D721Med (cell line): ENCODE measurements around the gene USP34.
"Not testable (repeated sequence)": the region's sequence is repeated elsewhere in the genome, so short reads cannot be mapped to it uniquely, and the experiment has no call there.

Experiments
- DNase-seq: peaks from one replicate; pipeline ENCODE4 v3.0.0; 2011; ENCODE audit warnings: low spot score; ENCODE audit not compliant: insufficient read length
- FAIRE-seq: peaks from 2 replicates; lab custom pipeline; 2011; peaks lifted over from hg19 to GRCh38; lab: Jason Lieb, UNC
- TF ChIP-seq, protein P1 (sequence below): IDR thresholded peaks from 2 replicates; pipeline ENCODE4 v1.5.1; 2012; ENCODE audit warnings: mild to moderate bottlenecking, control low read depth; ENCODE audit not compliant: insufficient read depth; ENCODE audit errors: missing control alignments

Gene USP34

DNA sequence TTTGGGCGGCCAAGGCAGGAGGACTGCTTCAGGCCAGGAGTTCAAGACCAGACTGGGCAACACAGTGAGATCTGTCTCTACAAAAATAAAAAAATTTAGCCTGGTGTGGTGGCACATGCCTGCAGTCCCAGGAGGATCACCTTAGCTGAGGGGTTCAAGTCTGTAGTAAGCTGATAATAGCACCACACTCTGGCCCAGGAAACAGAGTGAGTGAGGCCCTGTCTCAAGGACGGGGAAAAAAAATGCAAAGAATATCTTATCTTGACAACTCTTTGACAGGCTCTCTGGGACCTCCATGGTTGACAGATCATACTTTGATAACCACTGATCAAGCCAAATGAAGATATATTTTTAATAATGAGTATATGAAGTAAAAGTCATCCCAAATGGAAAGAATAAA lies 22.7 kb downstream of the USP34 start:
- DNase-seq (no peak), FAIRE-seq (no peak)
- TF ChIP-seq, protein P1, sequence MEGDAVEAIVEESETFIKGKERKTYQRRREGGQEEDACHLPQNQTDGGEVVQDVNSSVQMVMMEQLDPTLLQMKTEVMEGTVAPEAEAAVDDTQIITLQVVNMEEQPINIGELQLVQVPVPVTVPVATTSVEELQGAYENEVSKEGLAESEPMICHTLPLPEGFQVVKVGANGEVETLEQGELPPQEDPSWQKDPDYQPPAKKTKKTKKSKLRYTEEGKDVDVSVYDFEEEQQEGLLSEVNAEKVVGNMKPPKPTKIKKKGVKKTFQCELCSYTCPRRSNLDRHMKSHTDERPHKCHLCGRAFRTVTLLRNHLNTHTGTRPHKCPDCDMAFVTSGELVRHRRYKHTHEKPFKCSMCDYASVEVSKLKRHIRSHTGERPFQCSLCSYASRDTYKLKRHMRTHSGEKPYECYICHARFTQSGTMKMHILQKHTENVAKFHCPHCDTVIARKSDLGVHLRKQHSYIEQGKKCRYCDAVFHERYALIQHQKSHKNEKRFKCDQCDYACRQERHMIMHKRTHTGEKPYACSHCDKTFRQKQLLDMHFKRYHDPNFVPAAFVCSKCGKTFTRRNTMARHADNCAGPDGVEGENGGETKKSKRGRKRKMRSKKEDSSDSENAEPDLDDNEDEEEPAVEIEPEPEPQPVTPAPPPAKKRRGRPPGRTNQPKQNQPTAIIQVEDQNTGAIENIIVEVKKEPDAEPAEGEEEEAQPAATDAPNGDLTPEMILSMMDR: no peak

DNA sequence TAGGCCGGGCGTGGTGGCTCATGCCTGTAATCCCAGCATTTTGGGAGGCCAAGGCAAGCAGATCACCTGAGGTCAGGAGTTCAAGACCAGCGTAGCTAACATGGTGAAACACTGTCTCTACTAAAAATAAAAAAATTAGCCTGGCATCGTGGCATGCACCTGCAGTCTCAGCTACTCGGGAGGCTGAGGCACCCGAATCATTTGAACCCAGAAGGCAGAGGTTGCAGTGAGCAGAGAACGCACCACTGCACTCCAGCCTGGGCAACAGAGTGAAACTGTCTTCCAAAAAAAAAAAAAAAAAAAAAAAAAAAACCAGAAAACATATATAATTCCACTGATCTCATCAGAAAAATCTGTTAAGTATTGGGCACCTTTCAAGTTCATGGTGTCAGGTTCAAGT lies 23.9 kb downstream of the USP34 start:
- not testable (repeated sequence) for FAIRE-seq

DNA sequence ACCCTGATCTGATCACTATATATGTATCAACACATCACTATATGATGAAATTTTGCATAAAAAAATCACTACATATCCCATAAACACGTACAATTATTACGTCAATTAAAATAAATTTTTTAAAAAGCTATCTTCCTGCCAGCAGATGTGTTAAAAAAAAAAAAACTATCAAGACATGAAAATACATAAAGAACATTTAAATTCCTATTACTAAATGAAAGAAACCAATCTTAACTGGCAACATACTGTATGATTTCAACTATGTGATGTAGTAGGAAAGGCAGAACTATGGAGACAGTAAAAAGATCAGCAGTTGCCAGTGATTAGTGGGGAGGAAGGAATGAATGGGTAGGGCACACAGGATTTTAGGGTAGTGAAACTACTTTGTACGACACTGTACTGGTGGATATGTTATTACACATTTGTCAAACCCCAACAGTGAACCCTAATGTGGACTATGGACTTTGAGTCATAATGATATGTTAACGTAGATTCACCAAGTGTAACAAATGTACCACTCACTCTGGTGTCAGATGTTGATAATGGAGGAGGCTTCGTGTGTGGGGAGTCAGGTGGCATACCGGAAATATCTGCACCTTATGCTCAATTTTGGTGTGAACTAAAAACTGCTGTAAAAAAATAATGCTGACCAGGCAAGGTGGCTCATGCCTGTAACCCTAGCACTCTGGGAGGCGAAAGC lies 27.4 kb downstream of the USP34 start:
- TF ChIP-seq, protein P1: no peak
- FAIRE-seq: no peak
- no peak for DNase-seq

More for the DNA sequence above, 23.9 kb downstream of the USP34 start:
- DNase-seq: not testable (repeated sequence)

DNA sequence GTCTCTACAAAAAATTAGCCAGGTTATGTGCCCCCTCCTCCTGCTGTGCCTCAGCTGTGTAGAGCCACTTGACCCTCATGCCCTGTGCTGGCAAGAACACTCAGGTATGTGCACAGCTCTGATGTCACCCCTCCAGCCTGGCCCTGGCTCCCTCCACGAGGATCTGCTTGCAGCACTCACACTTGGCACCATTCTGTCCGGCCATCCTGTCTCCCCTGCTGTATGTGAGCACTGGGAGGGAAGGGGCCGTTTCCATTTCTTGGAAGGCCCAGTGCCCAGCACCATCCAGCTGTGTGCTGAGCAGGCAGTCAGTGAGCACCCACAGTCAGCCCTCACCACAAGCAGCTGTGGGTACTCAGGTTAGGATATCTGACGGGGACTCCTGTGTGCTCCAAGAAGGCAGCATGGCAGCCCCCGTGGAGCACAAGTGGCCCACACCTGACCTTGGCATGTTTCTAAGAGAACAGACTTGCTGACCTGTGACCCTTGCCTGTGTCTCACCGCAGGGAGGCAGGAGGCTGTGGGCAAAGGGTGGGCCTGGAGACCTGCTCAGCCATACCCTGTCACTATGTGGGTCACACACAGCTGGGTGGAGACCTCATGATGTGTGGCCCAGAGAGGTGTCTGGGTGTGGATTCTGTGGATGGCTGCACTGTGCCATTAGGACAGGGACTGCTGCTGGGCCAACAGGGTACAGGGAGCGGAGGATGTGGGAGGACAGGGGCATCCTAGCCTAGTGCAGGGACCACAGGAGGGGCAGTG lies 31.5 kb downstream of the USP34 start:
- FAIRE-seq: no peak
- TF ChIP-seq, protein P1: no peak
- no peak for DNase-seq

DNA sequence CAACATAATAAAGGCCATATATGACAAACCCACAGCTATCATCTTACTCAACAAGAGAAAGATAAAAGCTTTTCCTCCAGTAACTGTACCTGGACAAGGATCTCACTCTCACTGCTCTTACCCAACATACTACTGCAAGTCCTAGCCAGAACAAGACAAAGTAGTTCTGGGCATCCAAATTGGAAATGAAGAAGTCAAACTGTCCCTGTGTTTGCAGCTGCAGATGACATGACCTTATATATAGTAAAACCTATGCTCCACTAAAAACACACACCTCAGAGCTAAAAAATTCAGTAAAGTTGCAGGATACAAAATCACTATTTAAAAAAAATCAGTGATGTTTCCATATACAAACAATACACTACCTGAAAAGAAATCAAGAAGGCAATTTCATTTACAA lies 32.2 kb downstream of the USP34 start:
- TF ChIP-seq, protein P1: no peak
- no peak for FAIRE-seq

DNA sequence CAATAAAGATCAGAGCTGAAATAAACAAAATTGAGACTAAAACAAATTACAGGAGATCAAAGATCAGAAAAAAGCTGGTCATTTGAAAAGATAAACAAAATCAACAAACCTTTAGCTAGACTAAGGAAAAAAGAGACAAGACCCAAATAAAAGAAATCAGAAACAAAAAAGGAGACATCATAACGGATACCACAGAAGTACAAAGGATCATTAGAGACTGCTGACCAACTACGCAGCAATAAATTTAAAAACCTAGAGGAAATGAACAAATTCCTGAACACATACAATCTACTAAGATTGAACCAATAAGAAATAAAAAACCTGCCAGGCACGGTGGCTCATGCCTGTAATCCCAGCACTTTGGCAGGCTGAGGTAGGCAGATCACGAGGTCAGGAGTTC lies 33.7 kb downstream of the USP34 start:
- DNase-seq: no peak
- no peak for FAIRE-seq
- TF ChIP-seq, protein P1: no peak

More for the DNA sequence above, 32.2 kb downstream of the USP34 start:
- no peak for DNase-seq

DNA sequence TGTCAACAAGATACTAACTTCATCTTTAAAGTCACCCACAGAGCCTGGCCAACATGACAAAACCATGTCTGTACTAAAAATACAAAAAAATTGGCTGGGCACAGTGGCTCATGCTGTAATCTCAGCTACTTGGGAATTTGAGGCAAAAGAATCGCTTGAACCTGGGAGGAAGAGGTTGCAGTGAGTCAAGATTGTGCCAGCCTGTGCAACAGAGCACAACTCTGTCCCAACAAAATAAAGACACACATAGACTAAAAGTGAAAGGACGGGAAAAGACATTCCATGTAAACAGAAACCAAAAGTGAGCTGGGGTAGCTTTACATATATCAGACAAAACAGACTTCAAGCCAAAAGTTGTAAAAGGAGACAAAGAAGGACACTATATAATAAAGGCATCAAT lies 34.8 kb downstream of the USP34 start:
- TF ChIP-seq, protein P1: no peak
- FAIRE-seq (no peak), DNase-seq (no peak)
